ENCODE results near the gene SND1.

SND1 gene

DNA sequence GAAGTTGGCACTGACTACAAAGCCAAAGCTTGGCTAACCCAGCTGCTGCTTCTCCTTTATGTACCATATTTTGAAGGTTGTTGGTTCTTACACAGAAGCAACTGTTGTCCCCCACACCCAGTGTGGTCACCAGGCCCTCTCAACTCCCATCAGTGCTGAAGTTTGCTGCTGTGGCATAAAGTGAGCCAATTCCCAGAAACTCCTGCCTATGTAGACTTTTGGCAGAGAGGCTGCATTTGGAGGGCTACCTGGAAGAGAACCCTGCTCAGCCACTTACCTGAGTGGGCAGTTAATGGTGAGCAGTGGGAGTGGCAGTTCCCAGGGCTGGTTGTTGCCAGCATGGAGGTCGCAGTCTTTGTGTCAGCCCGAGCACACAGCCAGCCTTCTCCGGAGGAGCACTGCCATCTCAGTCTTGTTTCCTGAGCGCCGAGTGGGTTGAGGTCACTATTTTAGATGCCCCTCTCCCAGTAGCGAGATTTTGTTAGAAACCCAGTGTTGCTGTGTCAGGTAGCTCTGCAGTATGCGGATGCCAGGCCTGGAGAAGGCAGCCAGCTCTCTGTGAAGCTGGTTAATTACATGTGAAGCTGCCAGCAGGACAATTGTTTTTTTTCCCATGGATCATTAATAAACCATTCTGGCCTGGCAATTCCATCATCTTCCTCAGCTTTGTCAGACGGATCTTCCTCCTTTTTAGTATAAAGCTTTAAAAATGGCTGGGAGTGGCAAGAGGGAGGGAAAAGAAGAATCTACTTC lies 354.7 kb downstream of the SND1 start:
- DNase-seq = no peak

DNA sequence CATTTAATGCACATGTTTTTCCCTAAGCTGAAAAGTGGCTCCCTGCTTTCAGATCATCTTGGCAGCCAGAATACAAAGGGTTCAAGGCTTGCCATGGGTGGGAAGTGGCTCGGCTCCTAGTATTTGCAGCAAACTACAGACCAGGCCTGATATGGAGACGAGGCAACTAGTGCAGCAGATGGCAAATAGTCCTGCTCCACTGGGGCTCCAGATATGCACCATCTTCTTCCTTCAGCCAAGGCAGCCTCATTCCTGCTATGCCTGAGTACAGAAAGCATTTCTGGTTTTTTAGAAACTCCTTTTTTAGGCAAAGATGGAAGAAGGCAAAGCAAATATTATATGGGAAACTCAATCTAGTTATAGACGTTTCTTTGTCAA lies 355.3 kb downstream of the SND1 start:
- DNase-seq = no peak

DNA sequence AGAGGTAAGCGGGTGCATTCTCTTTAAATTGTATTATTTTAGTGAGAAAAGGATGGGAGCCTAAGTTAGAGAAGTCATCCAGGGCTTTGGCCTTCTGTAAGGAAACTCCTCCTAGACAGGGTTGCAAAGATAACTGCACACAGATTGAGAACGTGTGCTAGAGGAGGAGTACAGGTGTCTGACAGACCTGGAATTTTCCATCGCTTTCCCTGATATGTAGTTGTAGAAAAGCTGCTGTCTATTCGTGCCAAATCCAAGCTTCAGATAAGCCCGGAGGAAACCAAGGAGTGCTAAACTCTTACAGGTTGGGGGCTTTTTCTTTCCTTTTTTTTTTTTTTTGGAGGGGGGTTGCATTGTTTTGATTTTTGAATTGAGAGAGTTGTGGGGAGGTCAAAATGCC lies 356.1 kb downstream of the SND1 start:
- no peak for DNase-seq

- DNase-seq = no peak
These were observed 356.8 kb downstream of the SND1 start for GRCh38 chr7:128008744-128009143.

DNA sequence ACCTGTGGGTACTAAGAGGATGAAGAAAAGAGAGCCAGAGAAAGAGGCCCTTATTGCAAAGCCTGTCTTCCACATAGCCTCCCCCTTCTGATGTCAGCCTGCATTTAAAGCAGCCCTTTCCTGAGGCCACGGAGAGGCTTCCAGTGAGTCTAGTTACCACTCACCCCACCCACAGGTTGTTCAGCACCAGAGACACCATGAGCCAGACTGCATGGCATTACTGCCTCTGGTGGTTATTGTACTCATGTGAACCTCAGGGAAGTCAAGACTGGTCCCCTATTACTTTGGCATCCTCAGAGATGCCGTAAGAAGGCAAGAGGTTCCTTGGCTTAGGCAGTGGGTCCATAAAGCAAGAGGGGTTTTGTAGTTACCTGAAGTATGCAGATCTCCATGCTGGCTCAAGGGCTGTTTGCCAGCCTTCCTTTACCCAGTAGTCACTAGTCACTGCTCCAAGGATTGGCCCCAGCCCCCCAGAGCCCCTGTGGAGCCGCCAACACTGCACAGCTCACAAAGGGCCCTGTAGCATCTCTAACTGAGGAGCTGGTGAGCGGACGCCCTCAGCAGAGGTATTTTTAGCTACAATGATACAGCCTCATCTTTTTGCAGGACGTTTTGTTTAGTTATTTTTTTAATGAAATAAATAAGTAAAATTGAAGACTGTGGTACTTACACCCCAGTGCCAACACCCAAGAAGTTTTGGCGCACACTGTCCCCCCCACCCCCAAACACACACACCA lies 358.6 kb downstream of the SND1 start:
- DNase-seq = no peak

- no peak for DNase-seq
These were observed 359.2 kb downstream of the SND1 start for GRCh38 chr7:128011131-128011661.

DNA sequence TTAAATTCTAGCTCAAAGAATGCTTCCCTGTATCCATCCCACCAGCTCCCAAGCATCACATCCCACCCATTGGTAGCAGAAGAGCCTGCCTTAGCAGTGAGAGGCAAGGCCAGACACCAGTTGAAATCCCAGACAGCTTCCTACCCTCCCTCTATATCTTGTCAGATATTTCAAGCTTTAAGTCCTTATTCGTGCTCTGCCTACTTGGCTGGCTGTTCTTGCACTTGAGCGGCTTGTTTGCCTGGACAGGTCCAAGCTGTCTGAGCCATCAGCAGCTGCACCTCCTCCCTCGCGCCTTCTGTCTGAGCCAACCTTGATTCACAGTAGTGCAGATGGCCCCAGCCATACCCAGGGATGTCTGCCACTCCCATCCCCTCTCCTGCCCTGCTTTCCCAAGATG lies 362.8 kb downstream of the SND1 start:
- DNase-seq = no peak

DNA sequence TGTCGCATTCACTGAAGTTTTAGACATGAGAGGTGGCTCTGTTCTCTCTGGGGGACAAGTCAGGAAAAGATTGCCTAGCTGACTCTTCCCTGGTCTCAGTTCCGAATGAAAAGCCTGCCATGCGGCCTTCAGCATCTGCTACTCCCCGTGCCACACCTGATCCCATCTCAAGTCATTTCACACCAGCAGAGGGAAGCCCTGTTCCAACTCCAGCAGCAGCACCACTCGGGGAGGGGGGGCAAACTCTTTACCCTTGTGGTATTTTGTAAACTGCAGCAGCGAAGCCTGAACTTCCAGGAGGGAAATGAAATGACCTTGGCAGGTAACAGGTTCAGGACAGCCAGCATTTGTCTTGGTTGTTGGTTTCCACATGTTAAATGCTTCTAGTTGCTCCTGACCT lies 365.5 kb downstream of the SND1 start:
- no peak for DNase-seq

DNA sequence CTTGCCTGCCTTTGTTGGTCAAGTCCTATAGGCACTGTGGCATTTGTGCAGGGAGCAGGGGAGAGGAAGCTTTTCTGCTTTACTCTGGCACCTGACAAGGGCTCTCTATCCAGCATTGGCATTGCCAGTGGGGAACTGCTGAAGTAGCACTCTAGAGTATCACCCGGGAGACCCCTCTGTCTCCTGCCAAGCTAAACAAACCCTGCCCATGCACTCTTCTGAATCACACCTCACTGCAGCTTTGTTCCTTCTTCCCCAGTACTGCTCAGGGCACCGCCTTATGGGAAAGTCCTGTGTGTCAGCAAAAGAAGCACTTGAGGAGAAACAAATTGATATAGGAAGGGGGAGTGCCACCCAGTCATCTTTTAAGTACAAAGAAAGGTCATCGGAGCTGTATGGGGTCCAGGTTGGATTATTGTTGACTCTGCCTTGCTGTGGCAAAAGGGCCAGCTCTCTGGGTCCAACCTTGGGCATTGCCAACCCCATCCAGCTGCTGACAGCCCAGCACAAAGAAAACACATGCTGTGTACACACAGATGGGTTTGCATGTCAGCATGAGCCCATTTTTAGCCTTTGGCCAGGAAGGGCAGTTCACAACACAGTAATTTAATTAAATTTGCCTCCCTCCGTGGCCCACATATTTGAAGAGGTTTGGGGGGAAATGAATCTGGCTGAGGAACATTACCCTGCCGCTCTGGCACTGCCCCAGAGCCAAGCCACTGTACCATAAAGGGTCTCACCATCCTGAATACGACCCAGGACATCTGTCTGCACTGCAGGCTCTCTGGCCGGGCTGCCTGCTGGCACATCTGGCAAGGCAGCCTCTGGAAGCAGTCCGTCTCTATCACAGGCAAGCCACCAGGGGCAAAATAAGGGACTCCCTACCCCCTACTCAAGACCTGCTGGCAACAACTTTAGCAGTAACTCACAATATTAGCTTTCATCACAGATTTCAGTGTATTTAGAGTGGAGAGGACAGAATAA lies 366.2 kb downstream of the SND1 start:
- no peak for DNase-seq

GRCh38 chr7:128019288-128019687 lies 367.3 kb downstream of the SND1 start:
- DNase-seq = no peak

DNA sequence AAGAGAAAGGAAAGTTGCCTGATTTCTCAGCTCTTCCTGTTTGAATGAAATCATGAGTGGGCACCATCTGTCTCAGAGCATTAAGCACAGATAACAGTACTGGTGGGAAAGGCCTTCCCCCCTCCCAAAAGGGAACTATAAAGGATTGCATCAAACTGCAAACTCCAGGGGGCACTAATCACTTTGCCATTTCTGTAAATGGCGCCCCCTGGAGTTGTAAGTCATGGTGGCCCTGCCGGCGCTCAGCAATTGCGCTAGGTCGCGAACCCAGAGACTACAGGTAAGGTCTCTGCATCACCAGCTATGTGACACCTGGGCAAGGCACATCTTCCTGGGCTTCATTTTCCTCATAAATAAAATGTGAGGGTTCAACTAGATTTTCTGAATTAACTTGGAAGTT lies 368.2 kb downstream of the SND1 start:
- no peak for DNase-seq

DNA sequence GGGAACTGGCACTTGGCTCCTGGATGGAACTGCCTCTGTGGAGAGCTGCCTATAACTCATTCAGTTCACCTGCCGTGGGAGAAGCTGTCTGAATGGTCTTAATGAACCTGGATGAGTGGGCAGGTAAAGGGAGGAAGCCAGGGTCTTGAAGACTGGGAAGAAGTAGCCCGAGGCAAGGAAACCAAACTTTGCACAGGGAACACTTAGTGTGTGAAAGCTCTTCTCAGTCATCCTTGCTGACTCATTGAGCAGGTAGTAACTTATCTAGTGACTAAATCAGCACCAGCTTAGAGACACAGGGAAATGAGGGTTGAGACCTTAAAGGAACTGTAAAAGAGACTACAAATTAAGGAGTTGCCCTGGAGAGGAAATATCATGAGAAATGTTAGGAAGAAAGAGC lies 369.4 kb downstream of the SND1 start:
- DNase-seq = no peak

GRCh38 chr7:128022631-128023532 lies 370.9 kb downstream of the SND1 start:
- DNase-seq = no peak

DNA sequence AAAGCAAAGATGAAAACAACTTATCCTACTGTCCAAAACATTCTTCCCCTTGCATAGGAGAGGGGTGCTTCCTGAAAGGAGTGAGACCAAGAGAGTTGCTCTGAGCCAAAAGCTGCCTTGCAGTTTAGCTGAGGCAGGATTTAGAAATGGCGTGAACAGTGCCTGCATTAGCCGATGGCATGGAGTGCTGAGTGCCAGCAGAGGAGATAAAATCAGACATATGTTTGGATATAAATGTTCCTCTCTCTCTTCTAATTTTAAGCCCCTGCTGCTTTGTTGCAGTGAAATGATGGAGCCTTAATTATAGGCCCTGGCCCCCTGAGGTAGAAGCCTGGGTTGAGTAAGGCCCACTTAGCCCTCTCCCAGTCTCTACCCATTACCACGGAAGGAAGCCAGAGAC lies 372.2 kb downstream of the SND1 start:
- DNase-seq = no peak

GRCh38 chr7:128025380-128025779 lies 373.4 kb downstream of the SND1 start:
- no peak for DNase-seq

- no peak for DNase-seq
These were observed 373.8 kb downstream of the SND1 start for GRCh38 chr7:128025819-128026218.

DNA sequence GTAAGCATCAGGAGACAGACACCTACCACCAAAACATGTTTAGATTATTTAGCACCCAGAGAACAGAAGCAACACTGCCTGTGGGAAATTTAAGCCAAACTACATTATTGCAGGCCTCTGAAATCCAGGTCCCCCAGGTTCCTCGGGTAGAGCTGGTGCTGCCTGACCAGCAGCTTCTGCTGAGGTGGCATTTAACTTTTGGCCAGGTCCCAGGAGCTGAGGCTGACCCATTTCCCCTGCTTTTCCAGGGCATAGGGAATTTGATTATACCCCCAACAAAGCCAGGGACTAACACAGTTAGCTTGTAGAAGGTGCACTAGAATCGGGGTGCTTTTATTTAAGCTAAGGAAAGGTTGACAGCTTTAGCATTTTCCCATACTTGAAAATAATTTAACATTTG lies 374.6 kb downstream of the SND1 start:
- no peak for DNase-seq

GRCh38 chr7:128027485-128027980 lies 375.5 kb downstream of the SND1 start:
- DNase-seq = no peak

GRCh38 chr7:128029405-128029995 lies 377.5 kb downstream of the SND1 start:
- no peak for DNase-seq

- no peak for DNase-seq
These were observed 378.3 kb downstream of the SND1 start for GRCh38 chr7:128030263-128030653.
